Bone marrow (tissue), 2 donors: ENCODE measurements around the gene ENPP7.
"Not testable (repeated sequence)": the region's sequence is repeated elsewhere in the genome, so short reads cannot be mapped to it uniquely, and the experiment has no call there.

Experiments used
- DNase-seq, 2 donors: peaks; one replicate each; lab custom pipeline; 2025; lab: John Stamatoyannopoulos, UW

ENPP7 gene

GRCh38 chr17:79749156-79749815 lies 18.5 kb downstream of the ENPP7 start:
- no peak for DNase-seq

- no peak for DNase-seq
Observed at GRCh38 chr17:79749958-79750357, 19.2 kb downstream of the ENPP7 start.

DNA sequence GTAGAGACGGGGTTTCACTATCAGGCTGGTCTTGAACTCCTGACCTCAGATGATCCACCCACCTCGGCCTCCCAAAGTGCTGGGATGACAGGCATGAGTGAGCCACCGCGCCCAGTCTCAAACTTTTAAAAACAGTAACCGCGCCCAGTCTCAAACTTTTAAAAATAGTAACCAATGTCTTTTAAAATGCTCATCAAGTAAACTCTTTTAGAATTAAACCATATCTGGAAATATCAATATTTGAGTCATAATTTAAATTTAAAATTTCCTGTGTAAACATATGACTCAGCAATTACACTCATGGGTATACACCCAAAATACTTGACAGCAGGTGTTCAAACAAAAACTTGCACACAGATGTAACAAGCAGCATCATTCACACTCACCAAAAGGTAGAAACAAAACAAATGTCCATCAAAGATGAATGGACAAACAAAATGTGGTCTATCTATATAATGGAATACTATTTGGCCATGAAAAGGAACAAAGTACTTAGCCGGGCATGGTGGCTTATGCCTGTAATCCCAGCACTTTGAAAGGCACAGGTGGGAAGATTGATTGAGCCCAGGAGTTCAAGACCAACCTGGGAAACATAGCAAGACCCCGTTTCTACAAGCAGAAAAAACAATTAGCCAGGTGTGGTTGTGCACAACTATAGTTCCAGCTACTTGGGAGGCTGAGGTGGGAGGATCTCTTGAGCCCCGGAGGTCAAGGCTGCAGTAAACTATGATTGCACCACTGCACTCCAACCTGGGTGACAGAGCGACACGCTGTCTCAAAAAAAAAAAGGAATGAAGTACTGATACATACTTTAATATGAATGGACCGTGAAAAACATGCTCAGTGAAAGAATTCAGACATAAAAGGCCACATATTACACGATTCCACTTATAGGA lies 20.2 kb downstream of the ENPP7 start:
- no peak for DNase-seq

- DNase-seq = no peak
Observed at GRCh38 chr17:79752175-79752574, 21.4 kb downstream of the ENPP7 start.

DNA sequence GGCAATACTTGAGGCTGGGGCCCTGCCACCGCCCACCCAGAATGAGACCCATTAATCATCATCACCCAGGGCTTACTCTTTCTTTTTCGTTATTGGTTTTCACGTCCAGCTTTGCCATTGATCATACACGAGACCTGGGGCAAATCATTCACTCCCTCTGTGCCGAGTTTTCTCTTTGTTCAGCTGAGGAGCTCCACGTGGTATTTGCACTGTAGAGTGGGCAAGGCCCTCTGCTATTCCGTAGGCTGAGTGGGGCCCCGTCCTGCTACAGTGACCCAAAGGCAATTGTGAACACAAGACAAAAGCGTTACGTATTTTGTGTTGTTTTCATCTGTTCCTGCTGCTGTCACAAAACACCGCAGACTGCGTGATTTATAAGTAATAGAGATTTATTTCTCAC lies 23.6 kb downstream of the ENPP7 start:
- DNase-seq = no peak

GRCh38 chr17:79754903-79755302 lies 24.2 kb downstream of the ENPP7 start:
- DNase-seq = not testable (repeated sequence)

DNA sequence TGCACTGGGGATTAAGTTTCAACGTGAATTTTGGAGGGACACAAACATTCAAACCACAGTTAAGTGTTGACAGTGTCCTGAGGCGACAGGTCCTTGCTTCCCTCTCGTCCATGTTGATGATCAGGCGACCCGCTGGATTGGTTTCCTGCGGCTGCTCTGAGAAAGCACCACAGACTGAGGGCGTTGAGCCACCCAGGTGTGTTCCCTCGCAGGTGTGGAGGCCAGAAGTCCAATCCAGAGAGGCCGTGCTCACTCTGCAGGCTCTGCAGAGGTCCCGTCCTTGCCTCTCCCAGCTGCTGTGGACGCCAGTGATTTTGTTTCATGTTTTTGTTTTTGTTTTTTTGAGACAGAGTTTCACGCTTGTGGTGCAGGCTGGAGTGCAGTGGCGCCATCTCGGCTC lies 24.8 kb downstream of the ENPP7 start:
- DNase-seq = no peak

DNA sequence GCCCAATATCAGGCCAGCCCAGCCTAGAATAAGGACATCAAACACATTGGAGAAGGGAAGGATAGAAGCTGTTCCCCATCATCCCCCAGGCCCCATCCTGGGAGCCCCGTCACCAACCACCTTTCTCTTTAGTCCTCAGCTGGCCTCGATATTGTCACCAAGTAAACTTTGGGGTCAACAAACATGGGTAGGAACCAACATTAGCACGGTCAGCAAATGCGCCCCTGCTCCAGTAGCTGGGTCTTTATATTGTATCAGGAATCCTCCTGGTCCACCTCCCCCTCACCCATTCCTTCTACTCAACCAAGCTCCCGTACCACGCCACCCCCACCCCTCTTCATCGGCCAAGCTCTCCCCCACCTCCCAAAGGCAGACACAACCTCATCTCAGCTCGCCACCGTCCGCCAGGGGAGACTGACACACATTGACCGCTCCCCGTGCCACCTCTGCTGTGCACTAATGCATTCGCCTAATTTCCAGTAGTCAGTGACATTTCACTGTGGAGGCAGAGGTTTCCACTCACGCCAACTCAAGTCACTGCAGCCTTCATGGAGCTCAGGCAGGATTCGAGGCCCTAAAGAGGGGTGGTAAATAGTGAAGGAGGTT lies 26.5 kb downstream of the ENPP7 start:
- DNase-seq = no peak

DNA sequence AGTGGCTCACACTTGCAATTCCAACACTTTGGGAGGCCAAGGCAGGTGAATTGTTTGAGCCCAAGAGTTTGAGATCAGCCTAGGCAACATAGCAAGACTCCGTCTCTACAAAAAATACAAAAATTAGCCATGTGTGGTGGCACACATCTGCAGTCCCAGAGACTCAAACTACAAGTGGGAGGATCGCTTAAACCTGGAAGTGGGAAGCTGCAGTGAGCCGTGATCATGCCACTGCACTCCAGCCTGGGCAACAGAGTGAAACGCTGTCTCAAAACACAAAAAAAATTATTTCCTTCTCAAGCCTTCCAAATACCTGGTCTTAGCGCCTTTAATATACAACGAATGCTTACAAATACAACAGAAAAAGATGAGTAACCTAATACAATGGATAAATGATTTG lies 27.5 kb downstream of the ENPP7 start:
- no peak for DNase-seq

DNA sequence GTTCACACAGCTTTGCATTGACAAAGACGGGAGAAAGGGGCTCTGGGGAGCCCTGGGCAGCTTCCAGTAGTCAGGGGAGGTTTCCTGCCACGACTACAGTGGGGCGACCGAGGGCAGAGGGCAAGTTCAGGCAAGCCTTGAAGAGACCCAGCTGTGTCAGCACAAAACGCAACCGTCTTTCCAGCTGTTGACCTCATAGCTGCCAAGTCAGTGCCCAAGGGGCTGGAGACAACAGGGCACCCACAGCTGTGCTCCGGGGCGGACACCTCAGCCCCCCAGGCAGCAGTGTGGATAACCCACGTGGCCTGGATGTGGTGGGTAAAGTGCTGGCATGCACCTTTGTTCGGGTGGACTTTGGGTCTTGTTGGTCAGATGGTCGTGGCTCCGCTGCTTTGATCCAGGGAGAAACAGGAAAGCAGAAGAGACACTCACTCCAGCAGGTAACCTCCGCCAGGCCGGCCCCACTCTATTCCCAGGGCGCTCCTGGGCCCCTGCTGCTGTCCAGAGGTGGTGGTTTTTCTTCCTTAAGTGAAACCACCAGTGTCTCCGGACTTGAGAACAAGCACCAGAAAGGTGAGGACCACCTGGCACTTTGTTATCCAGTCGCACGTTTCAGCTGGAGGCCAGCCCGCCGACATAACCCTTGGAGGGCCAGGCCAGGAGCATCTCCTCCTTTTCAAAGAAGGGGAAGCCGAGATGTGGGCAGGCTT lies 29.6 kb downstream of the ENPP7 start:
- no peak for DNase-seq

DNA sequence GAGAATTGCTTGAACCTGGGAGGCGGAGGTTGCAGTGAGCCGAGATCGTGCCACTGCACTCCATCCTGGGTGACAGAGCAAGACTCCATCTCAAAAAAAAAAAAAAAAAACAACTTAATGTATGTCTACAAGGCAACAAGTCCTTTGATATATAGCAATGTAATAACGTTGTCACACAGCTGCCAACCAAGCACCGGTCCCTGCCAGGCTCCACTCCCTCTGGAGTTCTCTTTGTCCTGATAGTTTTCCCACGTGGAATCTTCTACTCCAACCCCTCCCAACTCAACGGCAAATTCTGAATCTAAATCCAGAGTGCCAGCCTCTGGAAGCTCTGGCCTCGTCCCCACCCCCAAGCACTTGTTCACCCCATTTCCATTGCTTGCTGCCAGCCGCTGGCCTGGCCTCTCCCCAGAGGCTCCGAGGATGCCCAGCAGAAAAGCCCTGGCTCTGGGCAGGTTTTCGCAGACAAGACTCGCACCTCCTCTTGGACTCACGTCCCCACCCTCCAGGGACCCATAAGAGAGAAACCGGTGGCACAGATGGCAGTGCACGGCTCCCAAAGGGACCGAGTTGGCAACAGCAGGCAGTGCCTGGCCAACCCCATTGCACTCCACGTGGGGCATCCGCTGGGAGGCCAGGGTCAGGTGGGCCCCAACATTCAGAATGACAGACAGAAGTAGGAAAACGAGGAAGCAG lies 31.3 kb downstream of the ENPP7 start:
- no peak for DNase-seq

DNA sequence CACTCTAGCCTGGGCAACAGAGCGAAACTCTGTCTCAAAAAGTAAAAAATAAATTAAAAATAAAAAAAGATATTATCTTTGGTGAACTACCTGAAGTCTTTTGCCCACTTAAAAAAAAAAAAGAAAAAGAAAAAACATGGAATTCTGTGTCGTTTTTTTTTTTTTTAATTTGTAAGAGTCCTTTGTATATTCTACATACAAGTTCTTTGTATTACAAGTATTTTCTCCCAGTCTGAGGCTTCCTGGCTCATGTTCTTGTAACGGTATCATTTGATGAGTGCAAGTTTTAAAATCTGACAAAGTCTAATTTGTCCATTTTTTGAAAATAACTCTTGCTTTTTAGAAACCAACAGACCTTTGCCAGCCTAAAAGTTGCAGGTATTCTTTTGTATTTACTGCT lies 35.0 kb downstream of the ENPP7 start:
- DNase-seq = no peak

- DNase-seq = no peak
Observed at GRCh38 chr17:79769570-79770506, 39.1 kb downstream of the ENPP7 start.

GRCh38 chr17:79771276-79771675 lies 40.5 kb downstream of the ENPP7 start:
- DNase-seq = no peak

- DNase-seq = not testable (repeated sequence)
Observed at GRCh38 chr17:79772726-79773125, 42.0 kb downstream of the ENPP7 start.

DNA sequence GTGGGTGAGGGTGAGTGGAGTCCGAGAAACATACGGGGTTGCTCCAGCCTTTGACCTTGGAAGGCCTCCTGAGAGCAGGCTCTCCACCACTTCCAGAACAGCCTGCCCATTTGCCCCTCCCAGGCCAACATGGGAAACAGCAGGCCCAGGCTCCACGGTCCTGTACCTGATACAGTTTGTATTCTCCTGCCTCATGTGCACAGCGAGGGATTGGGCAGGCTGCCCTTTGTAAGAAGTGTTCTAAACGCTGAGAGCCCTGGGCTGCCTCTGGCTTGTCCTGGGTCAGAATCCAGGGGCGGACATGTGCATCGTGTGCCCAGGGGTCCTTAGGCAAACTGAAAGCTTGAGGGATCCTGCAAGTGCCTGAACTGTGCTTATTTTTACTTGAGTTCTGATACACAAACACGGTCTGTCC lies 43.8 kb downstream of the ENPP7 start:
- DNase-seq = no peak

DNA sequence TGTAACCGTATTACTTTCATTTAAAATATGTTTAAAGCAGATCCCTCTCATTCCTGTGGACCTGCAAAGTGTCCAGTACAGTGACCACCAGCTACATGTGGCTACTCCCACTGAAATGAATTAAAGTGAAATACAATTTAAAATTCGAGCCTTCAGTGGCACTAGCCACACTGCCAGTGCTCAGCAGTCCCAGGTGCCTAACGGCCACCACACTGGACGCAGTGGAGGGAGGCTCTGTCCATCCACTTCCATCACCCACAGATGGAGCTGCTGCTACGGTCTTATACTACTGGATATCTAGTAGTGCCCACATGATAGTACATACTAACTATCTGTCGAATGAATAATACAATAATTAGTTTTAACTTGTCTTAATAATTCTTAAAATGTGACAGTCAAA lies 44.9 kb downstream of the ENPP7 start:
- DNase-seq = no peak

GRCh38 chr17:79776376-79777119 lies 45.8 kb downstream of the ENPP7 start:
- DNase-seq = no peak

- DNase-seq = peak in 1 of 2 donors; percentile 49
Observed at GRCh38 chr17:79777120-79777893, 46.6 kb downstream of the ENPP7 start.
